Transverse colon (tissue), 3 donors: ENCODE measurements around the gene ST7L.

Experiments
- EP300 ChIP-seq: sonication (generic); formaldehyde crosslinking; IDR thresholded peaks from one replicate; pipeline ENCODE4 v1.6.1; 2017; ENCODE audit warnings: antibody characterized with exemption, low read depth
- POLR2A ChIP-seq: fragments of 450-650 bp; IDR thresholded peaks from one replicate; pipeline ENCODE4 v1.6.1; 2016; ENCODE audit warnings: antibody characterized with exemption, mild to moderate bottlenecking, moderate library complexity
- TF ChIP-seq, protein P1 (sequence below), 5 experiments: fragments of 200-600 bp in 3 of 5; fragments of 450-650 bp in 2 of 5; sonication (generic) in 3 of 5; IDR thresholded peaks; 1 replicate in 2 of 5; 2 replicates in 3 of 5; pipeline ENCODE4 v1.5.1; 2016 to 2017; ENCODE audit warnings: antibody characterized with exemption in 5 of 5, inconsistent platforms in 3 of 5, mild to moderate bottlenecking in 2 of 5, moderate library complexity in 1 of 5

DNA sequence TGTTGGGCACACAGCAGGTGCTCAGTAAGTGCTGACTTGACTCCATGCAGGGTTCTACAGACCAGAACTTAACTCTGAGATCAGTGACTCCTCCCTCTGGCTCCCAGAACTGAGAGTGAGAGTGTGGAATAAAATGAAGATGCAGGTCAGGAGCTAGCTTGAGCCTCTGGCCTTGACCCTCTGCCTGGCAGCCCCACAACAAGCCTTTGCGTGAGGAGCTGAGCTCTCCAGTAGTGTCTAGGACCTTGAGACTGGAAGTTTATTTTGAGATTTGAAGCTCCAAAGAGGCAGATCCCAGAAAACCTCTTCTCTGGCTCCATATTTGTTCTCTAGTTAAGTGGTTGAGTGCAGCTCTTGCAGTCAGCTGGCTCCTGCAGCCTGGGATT lies 113.5 kb downstream of the ST7L start:
- TF ChIP-seq, protein P1, sequence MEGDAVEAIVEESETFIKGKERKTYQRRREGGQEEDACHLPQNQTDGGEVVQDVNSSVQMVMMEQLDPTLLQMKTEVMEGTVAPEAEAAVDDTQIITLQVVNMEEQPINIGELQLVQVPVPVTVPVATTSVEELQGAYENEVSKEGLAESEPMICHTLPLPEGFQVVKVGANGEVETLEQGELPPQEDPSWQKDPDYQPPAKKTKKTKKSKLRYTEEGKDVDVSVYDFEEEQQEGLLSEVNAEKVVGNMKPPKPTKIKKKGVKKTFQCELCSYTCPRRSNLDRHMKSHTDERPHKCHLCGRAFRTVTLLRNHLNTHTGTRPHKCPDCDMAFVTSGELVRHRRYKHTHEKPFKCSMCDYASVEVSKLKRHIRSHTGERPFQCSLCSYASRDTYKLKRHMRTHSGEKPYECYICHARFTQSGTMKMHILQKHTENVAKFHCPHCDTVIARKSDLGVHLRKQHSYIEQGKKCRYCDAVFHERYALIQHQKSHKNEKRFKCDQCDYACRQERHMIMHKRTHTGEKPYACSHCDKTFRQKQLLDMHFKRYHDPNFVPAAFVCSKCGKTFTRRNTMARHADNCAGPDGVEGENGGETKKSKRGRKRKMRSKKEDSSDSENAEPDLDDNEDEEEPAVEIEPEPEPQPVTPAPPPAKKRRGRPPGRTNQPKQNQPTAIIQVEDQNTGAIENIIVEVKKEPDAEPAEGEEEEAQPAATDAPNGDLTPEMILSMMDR (IDR thresholded peaks at IDR 0.05), result no peak
- no peak for TF ChIP-seq EP300
- no peak for TF ChIP-seq POLR2A
